Heart left ventricle (tissue), 16 donors: ENCODE data around the gene SUN1. TPM values are rescaled to one million over a fixed set of nuclear protein-coding genes. Genes with fewer than 3 reads are reported as not detected.
"Not testable (repeated sequence)": the region's sequence is repeated elsewhere in the genome, so short reads cannot be mapped to it uniquely, and the experiment has no call there.

Experiments
- ATAC-seq, 4 donors: fragments of 200-7000 bp; cut with Tn5 transposase; one replicate each; pipeline ENCODE4 v1.9.1; 2020 to 2022; ENCODE audit warnings: moderate library complexity in 4 of 4, mild to moderate bottlenecking in 3 of 4, moderate number of reproducible peaks in 1 of 4
- DNase-seq, 5 donors: peaks; one replicate each; pipeline ENCODE4 v3.0.0-alpha.2; 2020
- H3K27ac ChIP-seq, 12 donors: fragments of 200-600 bp; sonication (generic) in 4 of 12; one replicate each; pipeline versions ENCODE4 v1.5.0 to v1.8.0; 2016 to 2022; ENCODE audit warnings: mild to moderate bottlenecking in 2 of 12
- H3K27me3 ChIP-seq, 9 donors: fragments of 200-600 bp; sonication (generic) in 2 of 9; one replicate each; pipeline versions ENCODE4 v1.5.1 to v1.8.0; 2016 to 2022; ENCODE audit warnings: mild to moderate bottlenecking in 3 of 9
- H3K36me3 ChIP-seq, 9 donors: fragments of 200-600 bp; sonication (generic) in 2 of 9; one replicate each; pipeline versions ENCODE4 v1.5.0 to v1.8.0; 2018 to 2022; ENCODE audit warnings: mild to moderate bottlenecking in 2 of 9
- H3K4me1 ChIP-seq, 12 donors: fragments of 200-600 bp; sonication (generic) in 4 of 12; one replicate each; pipeline versions ENCODE4 v1.5.0 to v1.8.0; 2016 to 2022; ENCODE audit warnings: mild to moderate bottlenecking in 3 of 12
- H3K4me3 ChIP-seq, 12 donors: fragments of 200-600 bp; sonication (generic) in 4 of 12; one replicate each; pipeline versions ENCODE4 v1.5.0 to v1.8.0; 2017 to 2022; ENCODE audit warnings: mild to moderate bottlenecking in 9 of 12, moderate library complexity in 4 of 12
- H3K9me3 ChIP-seq, 12 donors: fragments of 200-600 bp; sonication (generic) in 4 of 12; one replicate each; pipeline versions ENCODE4 v1.5.0 to v1.8.0; 2016 to 2022; ENCODE audit warnings: mild to moderate bottlenecking in 1 of 12
- CTCF ChIP-seq, 12 donors: fragments of 200-600 bp; sonication (generic) in 4 of 12; IDR thresholded peaks; one replicate each; pipeline versions ENCODE4 v1.5.0 to v1.8.0; 2018 to 2022; ENCODE audit warnings: antibody characterized with exemption in 12 of 12, mild to moderate bottlenecking in 5 of 12
- POLR2A ChIP-seq, 2 donors: fragments of 450-650 bp; IDR thresholded peaks; one replicate each; pipeline ENCODE4 v1.6.1; 2017; ENCODE audit warnings: antibody characterized with exemption in 2 of 2, mild to moderate bottlenecking in 2 of 2, moderate library complexity in 2 of 2
- WGBS, 4 donors: extraction: QIAGEN DNeasy Blood & Tissue Kit in 2 of 4; methylation state at CpG; one replicate each; pipeline versions ENCODE4 v1.1.5 to v1.1.7; 2013 to 2018; 5-methylcytosine and 5-hydroxymethylcytosine counted together
- intact Hi-C, 10 donors: fragments of 100-400 bp; cut with DNase I; formaldehyde crosslinking; loops; one replicate each; pipeline versions ENCODE4 v1.11.1 to v1.14.2; 2022
- polyA plus RNA-seq, 2 donors: library from polyadenylated mRNA; stranded (reverse); fragments of 200-250 nt; gene quantifications; one replicate each; pipeline ENCODE4 v1.2.3, GENCODE V29; 2013
- total RNA-seq, 9 donors: library from RNA; depleted of rRNA in 2 of 9; stranded (reverse); fragments of >200 nt in 2 of 9; fragmentation: NEBNext Ultra II Directional in 3 of 9; extraction: Animal tissue kit (Norgen Biotek cat#: 25700) in 3 of 9; gene quantifications; one replicate each; pipeline versions ENCODE4 v1.1.0 to v1.2.4, GENCODE V29; 2016 to 2023
- donor health status: ischemic (EF 13 %, LVEDD 7.1; RV severe dilation, severe dysfunction).
- donor health status: healthy with polysubstance abuse.
- donor health status: DM: no; HTN: yes; CAD: no.
- donor health status: DM: no; HTN: no; CAD: no.
- donor health status: ischemic (EF 25% LVEDD 6.9; RV normal size, moderate dysfunction).
- donor health status: ischemic (EF 25% LVEDD 5.7; RV mildly dilated, moderate dysfunction).
- donor health status: healthy.
- donor health status: DM: yes; HTN: yes; CAD: no.
- donor health status: ischemic (EF 35%, LVEDD 5.7; RV mildly dilated, moderate dysfunction).
- donor health status: nonischemic (EF 11% LVEDD 7.7; RV severe dilation, severe dysfunction).
- donor health status: DM: yes; HTN: yes; CAD: no.
- donor health status: PGD.
- donor health status: ischemic (EF 29% LVEDD 5.4; RV normal size, mild dysfunction).
- donor health status: nonischemic (EF 23%, LVEDD 6.1; RV moderate dilation, normal function).

Gene SUN1
- total and polyA plus RNA-seq, 11 donors: 111 to 203 (median 151) TPM

GRCh38 chr7:800692-801091 is 31.6 kb upstream of the SUN1 start:
- no peaks in the 10 kb centered on the region for H3K36me3 ChIP-seq
- H3K27ac ChIP-seq: peak overlapping the region in 5 of 12 donors; percentile 4 to 66 (median 29)
- H3K4me3 ChIP-seq: no peak overlapping the region
- 46 to 66% (median 53%) methylated on average over 7 of the region's 7 CpGs for WGBS, 4 donors
- H3K4me1 ChIP-seq: peaks cover 0 to 24% (median 12%) of the 10 kb centered on the region in 12 donors
- H3K9me3 ChIP-seq: no peaks in the 10 kb centered on the region
- H3K27me3 ChIP-seq: no peaks in the 10 kb centered on the region
- ATAC-seq: peak in 1 of 4 donors; percentile 23
- intact Hi-C loops: no loop called here
- TF ChIP-seq CTCF (IDR thresholded peaks at IDR 0.05) (no peak), POLR2A (IDR thresholded peaks at IDR 0.05) (no peak)
- DNase-seq: no peak

- ATAC-seq, intact Hi-C loops, H3K9me3 ChIP-seq, H3K4me3 ChIP-seq, H3K36me3 ChIP-seq, DNase-seq, H3K27me3 ChIP-seq: not testable (repeated sequence)
- peaks cover 0 to 26% (median 12%) of the 10 kb centered on the region in 12 donors for H3K4me1 ChIP-seq
- H3K27ac ChIP-seq: peak overlapping the region in 5 of 12 donors; percentile 4 to 66 (median 30)
- WGBS, 4 donors: 66 to 74% (median 71%) methylated on average over 5 to 6 of the region's 6 CpGs
Observed at GRCh38 chr7:801351-801750, 30.9 kb upstream of the SUN1 start.

GRCh38 chr7:801940-802381 is 30.3 kb upstream of the SUN1 start:
- peak overlapping the region in 9 of 12 donors; percentile 7 to 66 (median 33) for H3K27ac ChIP-seq
- TF ChIP-seq CTCF (IDR thresholded peaks at IDR 0.05) (no peak), POLR2A (IDR thresholded peaks at IDR 0.05) (no peak)
- H3K9me3 ChIP-seq: no peaks in the 10 kb centered on the region
- intact Hi-C loops: no loop called here
- no peaks in the 10 kb centered on the region for H3K36me3 ChIP-seq
- ATAC-seq (peak; percentile 39 to 62 (median 61)), DNase-seq (peak in 2 of 5 donors; percentile 53 to 64)
- peaks cover 0 to 26% (median 12%) of the 10 kb centered on the region in 12 donors for H3K4me1 ChIP-seq
- peak overlapping the region in 4 of 12 donors; percentile 11 to 14 (median 12) for H3K4me3 ChIP-seq
- H3K27me3 ChIP-seq: no peaks in the 10 kb centered on the region
- 37 to 58% (median 38%) methylated on average over 9 to 19 of the region's 19 CpGs for whole genome bisulfite sequencing, 4 donors

GRCh38 chr7:802500-803242 is 29.6 kb upstream of the SUN1 start:
- DNase-seq (no peak), ATAC-seq (no peak)
- TF ChIP-seq CTCF (IDR thresholded peaks at IDR 0.05): no peak
- TF ChIP-seq POLR2A (IDR thresholded peaks at IDR 0.05): no peak
- Histone ChIP-seq H3K36me3 (no peaks in the 10 kb centered on the region), H3K27ac (peak overlapping the region in 10 of 12 donors; percentile 7 to 66 (median 32)), H3K9me3 (no peaks in the 10 kb centered on the region), H3K4me3 (peak overlapping the region in 1 of 12 donors; percentile 11), H3K27me3 (no peaks in the 10 kb centered on the region), H3K4me1 (peaks cover 0 to 26% (median 12%) of the 10 kb centered on the region in 12 donors)
- WGBS, 4 donors: 80 to 84% (median 81%) methylated on average over 18 of the region's 18 CpGs
- intact Hi-C loops: no loop called here
